Activated T-cell treated with anti-CD3 and anti-CD28 coated beads for 48 hours (primary cell): ENCODE results near the gene GRK3.
"Not testable (repeated sequence)": the region's sequence is repeated elsewhere in the genome, so short reads cannot be mapped to it uniquely, and the experiment has no call there.

ENCODE experiments used
- DNase-seq: peaks from one replicate; pipeline ENCODE4 v3.0.0-alpha.2; 2020; ENCODE audit warnings: low read depth

Gene GRK3

DNA sequence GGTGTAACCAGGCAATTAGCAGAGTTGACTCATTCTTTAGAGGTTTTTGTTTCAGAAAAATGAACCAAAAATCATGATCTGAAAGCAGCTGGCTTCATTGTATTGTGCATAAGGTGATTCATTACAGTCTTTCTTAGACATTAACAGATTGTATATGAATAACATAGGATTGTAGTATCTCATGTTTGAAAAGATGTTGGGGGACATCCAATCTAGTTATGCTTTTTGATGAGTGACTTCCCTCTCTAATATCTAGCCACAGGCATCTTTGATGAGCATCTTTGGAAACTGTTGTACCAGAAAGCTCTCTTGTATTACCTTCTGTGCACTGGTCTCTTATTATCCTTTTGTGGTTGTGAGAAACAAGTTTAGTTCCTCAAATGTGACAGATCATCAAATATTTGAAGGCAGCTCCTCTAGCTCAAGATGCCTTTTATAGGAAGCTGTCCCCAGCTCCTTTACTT, 8.3 kb downstream of the GRK3 start:
- DNase-seq: no peak

GRCh38 chr22:25573841-25574240, 9.4 kb downstream of the GRK3 start:
- no peak for DNase-seq

DNA sequence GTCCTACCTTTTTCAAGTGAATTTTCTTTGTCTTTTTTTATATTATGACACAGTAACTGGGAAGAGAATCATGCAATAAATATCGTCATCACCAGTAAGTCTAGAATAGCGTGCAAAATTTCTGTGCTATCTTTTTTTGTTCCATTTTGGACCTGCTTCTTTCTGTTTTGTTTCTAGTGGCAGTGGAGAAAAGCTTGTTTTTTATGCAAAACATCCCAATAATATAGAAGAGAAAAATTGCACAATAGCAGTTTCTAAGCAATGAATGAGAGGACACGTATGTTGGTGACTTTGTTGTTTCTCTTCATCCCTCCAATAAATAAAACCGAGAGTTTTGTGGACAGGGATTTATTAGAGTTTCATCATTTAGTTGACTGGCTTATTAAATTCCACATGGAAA, 10.3 kb downstream of the GRK3 start:
- no peak for DNase-seq

- not testable (repeated sequence) for DNase-seq
Observed at GRCh38 chr22:25575674-25576392, 11.4 kb downstream of the GRK3 start.

GRCh38 chr22:25581452-25581851, 17.0 kb downstream of the GRK3 start:
- not testable (repeated sequence) for DNase-seq

DNA sequence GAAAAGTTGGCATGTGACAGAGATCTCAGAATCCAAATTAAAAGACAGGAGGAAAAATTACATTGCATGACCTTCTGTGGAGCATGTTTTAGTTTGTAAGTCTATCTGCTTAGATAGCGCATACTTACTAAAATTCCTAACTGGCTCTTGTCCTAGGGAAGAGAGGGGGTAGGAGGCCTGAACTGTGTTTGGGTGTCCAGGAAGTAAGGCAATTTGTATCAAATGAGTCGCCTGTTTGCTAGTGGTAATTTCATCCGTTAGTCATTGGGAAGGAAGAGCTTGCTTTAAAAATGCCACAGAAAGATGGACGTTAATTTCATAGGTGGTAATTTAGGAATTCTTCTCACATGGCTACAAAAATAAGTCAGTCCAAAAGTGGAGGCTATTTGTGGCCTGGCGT, 18.5 kb downstream of the GRK3 start:
- no peak for DNase-seq

GRCh38 chr22:25584993-25585392, 20.5 kb downstream of the GRK3 start:
- not testable (repeated sequence) for DNase-seq

GRCh38 chr22:25589664-25590063, 25.2 kb downstream of the GRK3 start:
- DNase-seq: not testable (repeated sequence)

DNA sequence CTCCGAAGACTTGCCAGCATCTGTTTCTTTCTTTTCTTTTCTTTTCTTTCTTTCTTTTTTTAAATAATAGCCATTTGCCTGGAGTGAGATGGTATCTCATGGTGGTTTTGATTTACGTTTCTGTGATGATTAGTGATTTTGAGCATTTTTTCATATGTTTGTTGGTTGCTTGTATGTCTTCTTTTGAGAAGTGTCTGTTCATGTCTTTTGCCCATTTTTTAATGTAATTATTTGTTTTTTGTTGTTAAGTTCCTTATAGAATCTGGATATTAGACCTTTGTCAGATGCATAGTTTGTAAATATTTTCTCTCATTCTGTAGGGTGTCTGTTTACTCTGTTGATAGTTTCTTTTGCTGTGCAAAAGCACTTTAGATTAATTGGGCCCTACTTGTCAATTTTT, 28.8 kb downstream of the GRK3 start:
- DNase-seq: not testable (repeated sequence)

DNA sequence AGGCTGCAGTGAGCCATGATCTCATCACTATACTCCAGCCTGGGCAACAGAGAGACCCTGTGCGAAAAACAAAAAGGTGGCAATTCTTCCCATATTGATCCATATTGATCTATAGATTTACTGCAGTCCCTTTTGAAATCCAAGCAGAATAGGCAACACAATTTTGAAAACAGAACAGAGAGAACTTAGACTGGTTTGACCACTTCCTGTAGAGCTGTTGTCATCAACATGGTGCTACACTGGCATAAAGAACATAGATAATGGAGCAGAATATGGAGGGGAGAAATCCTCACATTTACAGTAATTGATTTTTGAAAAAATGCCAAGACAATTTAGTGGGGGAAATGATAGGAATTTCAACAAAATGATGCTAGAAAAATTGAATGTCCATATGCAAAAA, 34.1 kb downstream of the GRK3 start:
- DNase-seq: no peak

DNA sequence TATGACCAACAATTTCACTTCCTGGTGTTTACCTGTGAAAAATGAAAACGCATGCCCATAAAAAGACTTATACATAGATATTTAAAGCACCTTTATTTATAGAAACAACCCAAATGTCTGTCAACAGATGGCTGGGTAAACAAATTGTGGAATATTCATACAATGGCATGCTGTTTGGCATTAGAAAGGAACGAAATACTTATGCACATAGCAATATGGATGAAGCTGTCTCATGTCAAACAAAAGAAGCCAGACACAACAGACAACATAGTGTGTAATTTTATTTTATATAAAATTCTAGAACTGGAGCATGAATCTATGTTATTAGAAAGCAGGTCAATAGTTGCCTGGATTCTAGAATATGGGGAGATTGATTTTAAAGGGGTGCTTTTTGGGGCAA, 38.0 kb downstream of the GRK3 start:
- no peak for DNase-seq

DNA sequence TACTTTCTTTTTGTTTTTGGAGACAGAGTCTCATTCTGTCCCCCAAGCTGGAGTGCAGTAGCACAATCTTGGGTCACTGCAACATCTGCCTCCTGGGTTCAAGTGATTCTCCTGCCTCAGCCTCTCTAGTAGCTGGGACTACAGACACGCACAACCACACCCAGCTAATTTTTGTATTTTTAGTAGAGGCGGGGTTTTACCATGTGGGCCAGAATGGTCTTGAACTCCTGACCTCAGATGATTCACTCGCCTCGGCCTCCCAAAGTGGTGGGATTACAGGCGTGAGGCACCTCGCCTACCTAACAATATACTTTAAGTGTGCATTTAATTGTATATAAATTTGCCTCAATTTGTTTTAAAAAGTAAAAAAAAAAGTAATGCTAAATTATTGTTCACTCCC, 38.4 kb downstream of the GRK3 start:
- DNase-seq: no peak

DNA sequence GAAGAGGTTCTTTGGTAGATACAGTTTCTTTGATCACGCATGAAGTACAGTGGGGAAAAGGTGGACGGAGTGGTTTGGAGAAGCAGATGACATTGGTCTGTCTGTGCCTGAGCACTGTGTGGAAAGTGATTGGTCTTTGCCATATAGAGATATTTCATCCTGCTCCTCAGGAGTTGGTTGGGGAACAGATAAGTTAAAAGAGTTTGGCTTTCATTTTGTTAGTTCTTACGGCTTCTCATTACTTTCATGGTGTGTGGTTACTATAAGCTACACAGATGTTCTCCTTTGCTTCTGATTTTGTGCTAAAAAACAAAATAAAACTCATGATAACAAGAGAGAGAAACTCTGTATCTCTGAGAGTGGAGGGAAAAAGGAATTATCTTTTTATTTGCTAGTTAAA, 40.7 kb downstream of the GRK3 start:
- DNase-seq: not testable (repeated sequence)

DNA sequence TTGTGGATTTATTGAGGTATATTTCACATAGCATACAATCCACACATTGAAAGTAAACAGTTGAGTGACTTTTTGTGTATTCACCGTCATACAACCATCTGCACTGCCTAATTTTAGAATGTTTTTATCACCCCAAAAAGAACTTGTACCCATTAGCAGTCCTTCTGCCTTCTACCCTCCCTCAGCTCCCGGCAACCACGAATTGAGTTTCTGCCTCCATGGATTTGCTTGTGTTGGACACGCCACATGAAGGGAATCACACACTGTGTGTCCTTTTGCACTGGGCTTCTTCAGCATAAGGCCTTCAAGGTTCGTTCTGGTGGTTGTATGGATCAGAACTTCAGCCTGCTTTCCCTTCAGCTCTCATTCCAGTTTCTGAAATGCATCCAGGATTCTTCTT, 41.1 kb downstream of the GRK3 start:
- DNase-seq: not testable (repeated sequence)

- DNase-seq: not testable (repeated sequence)
Observed at GRCh38 chr22:25611284-25611683, 46.8 kb downstream of the GRK3 start.

DNA sequence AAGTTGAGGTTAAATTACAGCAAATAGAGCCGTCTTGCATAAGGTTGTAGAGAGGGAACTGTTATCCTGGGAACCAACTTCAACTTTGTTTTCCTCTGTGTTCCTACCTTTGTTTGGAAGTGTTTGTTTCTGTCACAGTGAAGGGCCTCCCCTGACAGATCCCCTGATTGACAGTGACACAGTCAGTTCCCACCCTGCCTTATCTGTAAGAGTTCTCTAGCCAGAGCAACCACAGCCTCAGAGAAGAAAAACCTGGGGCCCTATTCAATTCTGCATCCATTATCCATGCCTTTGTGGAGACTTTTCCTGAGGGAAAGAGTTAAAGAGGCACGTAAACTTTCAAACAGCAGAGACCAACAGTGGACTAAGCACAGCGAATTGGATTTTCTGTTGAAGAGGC, 48.7 kb downstream of the GRK3 start:
- not testable (repeated sequence) for DNase-seq

DNA sequence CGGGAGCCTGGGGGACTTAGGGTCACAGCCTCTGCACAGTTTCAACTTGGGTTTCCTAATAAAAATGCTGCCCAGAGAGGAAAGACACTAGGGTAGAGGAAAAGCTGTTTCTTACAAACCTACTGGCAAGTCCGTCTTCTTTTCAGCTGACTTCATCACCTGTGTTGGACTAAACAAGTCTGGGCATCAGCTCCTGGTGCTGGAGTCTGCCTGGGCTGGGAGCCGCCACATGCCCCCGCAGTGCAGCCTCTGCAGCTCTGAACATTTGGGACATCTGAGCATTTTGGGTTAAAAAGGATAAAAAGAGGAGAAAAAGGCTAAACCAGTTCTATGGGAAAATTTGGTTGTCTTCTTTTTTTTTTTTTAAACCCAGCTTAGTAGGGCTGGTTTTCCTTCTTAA, 49.1 kb downstream of the GRK3 start:
- not testable (repeated sequence) for DNase-seq

- DNase-seq: not testable (repeated sequence)
Observed at GRCh38 chr22:25614791-25615190, 50.3 kb downstream of the GRK3 start.

GRCh38 chr22:25621986-25622385, 57.5 kb downstream of the GRK3 start:
- DNase-seq: no peak

GRCh38 chr22:25623310-25623734, 58.8 kb downstream of the GRK3 start:
- peak; percentile 4 for DNase-seq

DNA sequence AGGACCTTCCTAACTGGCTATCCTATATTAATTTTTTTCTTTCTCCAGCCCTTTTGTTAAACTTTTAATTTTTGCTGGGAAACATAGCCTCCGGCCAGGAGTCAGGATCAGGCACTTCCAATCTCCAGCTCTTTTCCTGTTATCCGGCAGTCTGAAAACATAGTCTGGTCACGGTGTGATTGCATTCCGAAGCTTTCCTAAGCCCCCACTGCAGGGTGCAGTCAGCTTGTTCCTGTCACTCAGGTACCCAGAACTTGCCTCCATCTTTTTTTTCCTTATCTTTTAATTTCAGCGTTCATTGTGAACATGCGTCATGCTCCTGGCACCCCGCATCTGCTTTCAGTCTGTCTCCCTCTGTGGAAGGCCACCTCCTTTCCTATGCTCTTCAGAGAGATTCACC, 59.4 kb downstream of the GRK3 start:
- no peak for DNase-seq

GRCh38 chr22:25624476-25624875, 60.0 kb downstream of the GRK3 start:
- DNase-seq: no peak

DNA sequence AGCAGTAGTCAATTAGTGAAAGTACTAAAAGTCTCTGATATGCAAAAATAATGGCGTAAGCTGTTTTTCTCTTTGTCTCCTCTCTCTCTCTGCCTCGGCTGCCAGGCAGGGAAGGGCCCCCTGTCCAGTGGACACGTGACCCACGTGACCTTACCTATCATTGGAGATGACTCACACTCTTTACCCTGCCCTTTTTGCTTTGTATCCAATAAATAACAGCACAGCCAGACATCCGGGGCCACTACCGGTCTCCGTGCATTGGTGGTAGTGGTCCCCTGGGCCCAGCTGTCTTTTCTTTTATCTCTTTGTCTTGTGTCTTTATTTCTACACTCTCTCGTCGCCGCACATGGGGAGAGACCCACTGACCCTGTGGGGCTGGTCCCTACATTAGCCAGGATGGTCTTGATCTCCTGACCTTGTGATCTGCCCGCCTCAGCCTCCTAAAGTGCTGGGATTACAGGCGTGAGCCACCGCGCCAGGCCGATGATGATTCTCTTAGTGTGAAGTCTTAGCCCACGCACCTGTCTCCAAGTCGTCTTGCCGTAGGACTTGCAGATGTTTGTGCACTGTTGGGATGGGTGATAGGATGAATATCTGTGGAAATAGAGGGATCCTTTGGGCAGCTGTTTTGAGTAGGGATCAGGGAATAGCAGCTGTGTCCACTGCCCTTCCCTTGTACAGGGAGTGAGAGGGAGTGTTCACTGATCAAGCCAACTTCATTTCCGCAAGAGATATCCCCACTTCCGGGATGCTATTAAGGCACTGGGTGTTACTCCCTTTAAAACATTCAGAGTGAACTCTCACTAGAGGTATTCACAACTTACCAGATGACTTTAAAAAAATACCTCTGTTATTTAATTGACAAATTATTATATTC, 61.5 kb downstream of the GRK3 start:
- DNase-seq: not testable (repeated sequence)
